ENCODE data around the gene KRTCAP2. TPM values are rescaled to one million over a fixed set of nuclear protein-coding genes. Genes with fewer than 3 reads are reported as not detected.
"Not testable (repeated sequence)": the region's sequence is repeated elsewhere in the genome, so short reads cannot be mapped to it uniquely, and the experiment has no call there.

The KRTCAP2 gene
- total RNA-seq, 1 donor from 2014 or later: 128 TPM

- Mint-ChIP-seq H3K4me1 (peaks cover 25% of the 10 kb centered on the region), H3K27ac (peak overlapping the region; percentile 72), H3K27me3 (no peaks in the 10 kb centered on the region), H3K4me3 (peak overlapping the region; percentile 80), H3K9me3 (no peaks in the 10 kb centered on the region), H3K36me3 (ENCODE audit: low read depth) (peaks cover 17% of the 10 kb centered on the region)
- ChIA-PET POLR2A (interaction anchor here (0.5 to 4.5 kb wide), 20 partner anchors 13 to 106 kb away, joined by 3 to 92 read pairs (median 6); partner anchors contain the start of genes DPM3, EFNA4 and SLC50A1), CTCF (interaction anchor here (0.6 to 6.4 kb wide), 28 partner anchors 10 to 603 kb away, joined by 3 to 145 read pairs (median 4); partner anchors contain the start of genes ADAM15, DPM3, EFNA4 and SLC50A1)
- no peak for TF ChIP-seq CTCF (IDR thresholded peaks at IDR 0.05)
- intact Hi-C loops (cut with micrococcal nuclease): loop anchor here (1.0 kb wide), 8 partner anchors 17 to 122 kb away; partner anchors contain the start of genes DPM3, EFNA4 and SLC50A1
- ATAC-seq (ENCODE audit: low read depth): peak; percentile 82
- DNase-seq: peak; percentile 80
Observed at GRCh38 chr1:155167166-155168104, 5.7 kb downstream of the KRTCAP2 start.

- peak overlapping the region; percentile 80 for H3K4me3 Mint-ChIP-seq
- intact Hi-C loops (cut with micrococcal nuclease): loop anchor here (1.0 kb wide), 7 partner anchors 16 to 121 kb away; partner anchors contain the start of genes DPM3, EFNA4 and SLC50A1
- POLR2A ChIA-PET: interaction anchor here (0.6 to 4.5 kb wide), 16 partner anchors 12 to 105 kb away, joined by 3 to 92 read pairs (median 6); partner anchors contain the start of genes DPM3, EFNA4 and SLC50A1
- H3K27ac Mint-ChIP-seq: peak overlapping the region; percentile 37
- peaks cover 16% of the 10 kb centered on the region for H3K36me3 Mint-ChIP-seq (ENCODE audit: low read depth)
- H3K27me3 Mint-ChIP-seq: no peaks in the 10 kb centered on the region
- peaks cover 18% of the 10 kb centered on the region for H3K4me1 Mint-ChIP-seq
- no peaks in the 10 kb centered on the region for H3K9me3 Mint-ChIP-seq
- peak; percentile 8 for ATAC-seq (ENCODE audit: low read depth)
- no peak for TF ChIP-seq CTCF (IDR thresholded peaks at IDR 0.05)
- CTCF ChIA-PET: interaction anchor here (0.8 to 6.4 kb wide), 16 partner anchors 13 to 123 kb away, joined by 3 to 145 read pairs (median 5); partner anchors contain the start of genes EFNA4 and SLC50A1
- DNase-seq: no peak
Observed at GRCh38 chr1:155166471-155167165, 6.5 kb downstream of the KRTCAP2 start.

- CTCF ChIA-PET: interaction anchor here (0.9 to 6.4 kb wide), 5 partner anchors 30 to 122 kb away, joined by 3 to 145 read pairs (median 19); partner anchors contain the start of gene SLC50A1
- POLR2A ChIA-PET: interaction anchor here (0.6 to 4.5 kb wide), 9 partner anchors 12 to 103 kb away, joined by 3 to 92 read pairs (median 7); partner anchors contain the start of genes DPM3, EFNA4 and SLC50A1
- Mint-ChIP-seq H3K9me3 (no peaks in the 10 kb centered on the region), H3K27me3 (no peaks in the 10 kb centered on the region), H3K36me3 (ENCODE audit: low read depth) (peaks cover 16% of the 10 kb centered on the region), H3K4me1 (peaks cover 18% of the 10 kb centered on the region), H3K4me3 (no peak overlapping the region), H3K27ac (no peak overlapping the region)
- no peak for ATAC-seq (ENCODE audit: low read depth)
- intact Hi-C loops (cut with micrococcal nuclease): no loop called here
- no peak for TF ChIP-seq CTCF (IDR thresholded peaks at IDR 0.05)
- DNase-seq: no peak
Observed at GRCh38 chr1:155166051-155166470, 7.0 kb downstream of the KRTCAP2 start.

- ATAC-seq (ENCODE audit: low read depth); H3K36me3 Mint-ChIP-seq (ENCODE audit: low read depth); H3K27ac Mint-ChIP-seq; DNase-seq; H3K4me3 Mint-ChIP-seq; H3K27me3 Mint-ChIP-seq; intact Hi-C loops (cut with micrococcal nuclease); H3K9me3 Mint-ChIP-seq: not testable (repeated sequence)
- POLR2A ChIA-PET: interaction anchor here (0.6 to 4.5 kb wide), 5 partner anchors 8 to 79 kb away, joined by 3 to 92 read pairs (median 4); partner anchors contain the start of genes KRTCAP2 and SLC50A1
- H3K4me1 Mint-ChIP-seq: peaks cover 18% of the 10 kb centered on the region
- CTCF ChIA-PET: interaction anchor here (6.4 kb wide), 1 partner anchor 74 kb away, joined by 145 read pairs; no protein-coding TSS in a partner anchor
Observed at GRCh38 chr1:155164625-155165024, 8.5 kb downstream of the KRTCAP2 start.

- H3K4me3 Mint-ChIP-seq; ATAC-seq (ENCODE audit: low read depth); H3K27ac Mint-ChIP-seq; H3K9me3 Mint-ChIP-seq; DNase-seq; intact Hi-C loops (cut with micrococcal nuclease); H3K36me3 Mint-ChIP-seq (ENCODE audit: low read depth); H3K27me3 Mint-ChIP-seq: not testable (repeated sequence)
- H3K4me1 Mint-ChIP-seq: peaks cover 18% of the 10 kb centered on the region
- ChIA-PET POLR2A (interaction anchor here (0.8 to 4.5 kb wide), 2 partner anchors 9 to 27 kb away, joined by 4 to 92 read pairs; partner anchors contain the start of genes KRTCAP2 and SLC50A1), CTCF (interaction anchor here (1.5 kb wide), 1 partner anchor 72 kb away, joined by 3 read pairs; no protein-coding TSS in a partner anchor)
Observed at GRCh38 chr1:155163785-155164184, 9.3 kb downstream of the KRTCAP2 start.

GRCh38 chr1:155162631-155163030 is 10.5 kb downstream of the KRTCAP2 start:
- ATAC-seq (ENCODE audit: low read depth); H3K27me3 Mint-ChIP-seq; POLR2A ChIA-PET; H3K36me3 Mint-ChIP-seq (ENCODE audit: low read depth); intact Hi-C loops (cut with micrococcal nuclease); DNase-seq; H3K4me3 Mint-ChIP-seq; H3K9me3 Mint-ChIP-seq; H3K27ac Mint-ChIP-seq: not testable (repeated sequence)
- CTCF ChIA-PET: interaction anchor here (1.0 to 1.5 kb wide), 2 partner anchors 10 to 71 kb away, joined by 3 read pairs; partner anchors contain the start of gene KRTCAP2
- H3K4me1 Mint-ChIP-seq: peaks cover 14% of the 10 kb centered on the region
